Activated CD4-positive, alpha-beta T cell treated with anti-CD3 and anti-CD28 coated beads, Interleukin-2, amount 50 U/mL, for 16 hours (primary cell): ENCODE results near the gene FBP1.
A peak's percentile ranks its signal among the peaks of the same experiment; 100 is the strongest.

ENCODE experiments used
- DNase-seq: peaks from one replicate; pipeline ENCODE4 v3.0.0-alpha.2; 2020

FBP1 gene

GRCh38 chr9:94655739-94656138 lies 16.4 kb upstream of the FBP1 start:
- no peak for DNase-seq

- DNase-seq, result no peak
Measured at GRCh38 chr9:94654165-94654894, 15.0 kb upstream of the FBP1 start.

- no peak for DNase-seq
Measured at GRCh38 chr9:94650949-94651348, 11.6 kb upstream of the FBP1 start.

- no peak for DNase-seq
Measured at GRCh38 chr9:94649100-94649819, 9.9 kb upstream of the FBP1 start.

GRCh38 chr9:94648185-94648584 lies 8.9 kb upstream of the FBP1 start:
- no peak for DNase-seq

- DNase-seq, result no peak
Measured at GRCh38 chr9:94645901-94646300, 6.6 kb upstream of the FBP1 start.

GRCh38 chr9:94644543-94644942 lies 5.2 kb upstream of the FBP1 start:
- DNase-seq, result no peak

- no peak for DNase-seq
Measured at GRCh38 chr9:94643741-94644140, 4.4 kb upstream of the FBP1 start.

GRCh38 chr9:94643176-94643575 lies 3.9 kb upstream of the FBP1 start:
- no peak for DNase-seq

GRCh38 chr9:94642501-94642900 lies 3.2 kb upstream of the FBP1 start:
- DNase-seq, result no peak

GRCh38 chr9:94639999-94640376 lies 670 bp upstream of the FBP1 start:
- no peak for DNase-seq

GRCh38 chr9:94638335-94639060 lies 820 bp downstream of the FBP1 start:
- DNase-seq, result no peak

- no peak for DNase-seq
Measured at GRCh38 chr9:94632737-94633136, 6.6 kb downstream of the FBP1 start.

GRCh38 chr9:94631599-94631998 lies 7.7 kb downstream of the FBP1 start:
- DNase-seq, result no peak

- no peak for DNase-seq
Measured at GRCh38 chr9:94630833-94631232, 8.5 kb downstream of the FBP1 start.

- no peak for DNase-seq
Measured at GRCh38 chr9:94630281-94630680, 9.0 kb downstream of the FBP1 start.

GRCh38 chr9:94627287-94627686 lies 12.0 kb downstream of the FBP1 start:
- DNase-seq, result no peak

- no peak for DNase-seq
Measured at GRCh38 chr9:94625835-94626234, 13.5 kb downstream of the FBP1 start.

GRCh38 chr9:94624629-94625028 lies 14.7 kb downstream of the FBP1 start:
- no peak for DNase-seq

GRCh38 chr9:94623253-94623652 lies 16.1 kb downstream of the FBP1 start:
- DNase-seq, result peak; percentile 26

GRCh38 chr9:94622087-94622800 lies 17.1 kb downstream of the FBP1 start:
- no peak for DNase-seq

GRCh38 chr9:94619026-94619425 lies 20.3 kb downstream of the FBP1 start:
- no peak for DNase-seq

GRCh38 chr9:94613003-94613402 lies 26.3 kb downstream of the FBP1 start:
- no peak for DNase-seq
